ENCODE measurements around the gene PRR35. TPM values are rescaled to one million over a fixed set of nuclear protein-coding genes. Genes with fewer than 3 reads are reported as not detected.

The PRR35 gene
- total and polyA plus RNA-seq, 12 donors, result not detected

- Histone ChIP-seq H3K36me3 (no peaks in the 10 kb centered on the region), H3K4me1 (peaks cover 0 to 6% (median 0%) of the 10 kb centered on the region in 9 donors), H3K27me3 (no peaks in the 10 kb centered on the region), H3K27ac (no peak overlapping the region), H3K9me3 (peaks cover 0 to 6% (median 0%) of the 10 kb centered on the region in 11 donors), H3K4me3 (no peak overlapping the region)
- TF ChIP-seq CTCF (IDR thresholded peaks at IDR 0.05), result no peak
- intact Hi-C loops (cut with DNase I), result no loop called here
- WGBS, 2 donors, result 94% methylated on average over 22 of the region's 22 CpGs
- DNase-seq (no peak), ATAC-seq (no peak)
Observed at GRCh38 chr16:606656-607307, 46.6 kb downstream of the PRR35 start.

GRCh38 chr16:608019-608418 is 47.8 kb downstream of the PRR35 start:
- Histone ChIP-seq H3K4me1 (peaks cover 0 to 6% (median 0%) of the 10 kb centered on the region in 9 donors), H3K4me3 (no peak overlapping the region), H3K36me3 (no peaks in the 10 kb centered on the region), H3K27me3 (no peaks in the 10 kb centered on the region), H3K27ac (no peak overlapping the region), H3K9me3 (peaks cover 0 to 6% (median 0%) of the 10 kb centered on the region in 11 donors)
- intact Hi-C loops (cut with DNase I), result no loop called here
- no peak for DNase-seq
- 86 to 89% methylated on average over 10 of the region's 10 CpGs for WGBS, 2 donors
- no peak for TF ChIP-seq CTCF (IDR thresholded peaks at IDR 0.05)
- no peak for ATAC-seq

GRCh38 chr16:609316-609715 is 49.1 kb downstream of the PRR35 start:
- WGBS, 2 donors, result 87 to 90% methylated on average over 13 of the region's 13 CpGs

GRCh38 chr16:609984-610383 is 49.8 kb downstream of the PRR35 start:
- Histone ChIP-seq H3K4me3 (no peak overlapping the region), H3K36me3 (no peaks in the 10 kb centered on the region), H3K27me3 (no peaks in the 10 kb centered on the region), H3K9me3 (peaks cover 0 to 5% (median 0%) of the 10 kb centered on the region in 11 donors), H3K27ac (no peak overlapping the region), H3K4me1 (peaks cover 0 to 6% (median 0%) of the 10 kb centered on the region in 9 donors)
- 91 to 92% methylated on average over 14 of the region's 14 CpGs for WGBS, 2 donors
- intact Hi-C loops (cut with DNase I), result no loop called here
- DNase-seq (no peak), ATAC-seq (peak in 2 of 8 donors; percentile 31 to 49)
- TF ChIP-seq CTCF (IDR thresholded peaks at IDR 0.05), result no peak

More at GRCh38 chr16:609316-609715, 49.1 kb downstream of the PRR35 start:
- peaks cover 0 to 6% (median 0%) of the 10 kb centered on the region in 9 donors for H3K4me1 ChIP-seq
- no peak overlapping the region for H3K4me3 ChIP-seq
- no peaks in the 10 kb centered on the region for H3K27me3 ChIP-seq
- intact Hi-C loops (cut with DNase I), result no loop called here
- ATAC-seq (no peak), DNase-seq (no peak)
- H3K9me3 ChIP-seq, result peaks cover 0 to 6% (median 0%) of the 10 kb centered on the region in 11 donors
- no peak overlapping the region for H3K27ac ChIP-seq
- no peak for TF ChIP-seq CTCF (IDR thresholded peaks at IDR 0.05)
- no peaks in the 10 kb centered on the region for H3K36me3 ChIP-seq

Measured in heart right ventricle (tissue), 16 donors.